ENCODE data around the gene NFKBIL1.
"Not testable (repeated sequence)": the region's sequence is repeated elsewhere in the genome, so short reads cannot be mapped to it uniquely, and the experiment has no call there.

The NFKBIL1 gene

DNA sequence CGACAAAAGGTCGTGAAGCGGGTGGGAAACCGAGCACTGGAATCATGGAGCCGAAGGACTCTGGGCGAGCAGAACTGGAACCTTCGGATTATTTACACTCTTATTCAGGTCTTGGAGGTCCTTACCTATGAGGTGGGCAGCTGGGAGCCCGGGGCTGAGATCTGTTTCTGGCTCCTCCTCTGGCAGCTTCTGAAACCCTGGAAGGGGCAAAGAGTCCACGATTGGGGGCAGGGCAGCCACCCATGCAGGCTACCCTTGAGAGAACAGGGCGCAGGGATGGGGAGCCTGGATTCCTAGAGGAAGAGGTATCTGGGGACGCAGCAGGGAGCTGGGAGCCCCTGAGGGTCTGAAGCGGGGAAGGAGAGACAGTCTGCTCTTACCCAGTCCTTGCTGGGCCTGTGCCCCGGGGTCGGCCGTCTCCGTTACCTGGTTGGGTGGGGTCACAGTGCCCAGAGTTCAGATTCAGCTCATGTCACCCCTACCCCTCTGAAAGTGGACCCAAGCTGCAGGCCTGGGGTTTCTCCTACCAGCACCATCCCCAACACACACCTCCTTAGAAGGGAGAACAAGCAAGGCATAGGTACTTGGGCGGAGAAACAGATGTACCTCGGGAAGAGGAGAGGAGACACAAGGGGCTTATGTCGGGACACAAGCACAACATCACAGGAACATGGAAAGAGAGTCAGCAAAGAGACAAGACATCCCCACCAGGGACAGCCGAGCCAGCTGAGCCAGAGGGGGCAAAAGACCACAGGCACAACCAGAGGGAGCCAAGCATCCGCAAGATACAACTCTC lies 34.2 kb downstream of the NFKBIL1 start:
- no peak for DNase-seq (ENCODE audit: low spot score)

DNA sequence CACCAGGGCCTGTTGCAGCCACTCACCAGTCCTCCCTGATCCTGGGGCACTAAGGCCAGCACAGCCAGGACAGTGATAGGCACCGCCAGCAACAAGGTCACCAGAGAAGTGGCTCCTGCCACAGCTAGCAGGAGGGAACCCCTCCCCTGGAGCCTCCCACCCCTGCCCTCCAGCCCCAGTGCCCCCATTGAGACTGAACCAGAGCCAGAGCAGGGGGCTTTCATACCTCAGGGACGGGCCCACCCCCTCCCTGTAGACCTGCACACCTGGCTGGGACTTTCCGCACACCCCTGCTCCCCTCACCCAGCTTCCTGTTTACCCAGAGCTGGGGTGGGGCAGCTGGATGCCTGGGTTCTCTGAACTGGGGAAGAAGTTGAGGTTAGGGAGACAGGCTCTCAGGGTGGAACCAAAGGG lies 34.8 kb downstream of the NFKBIL1 start, which contains the start of gene LTB:
Gene LTB (minus strand): TSS at position 195 of the 414 bp plus-strand sequence. CDS start 7 bp downstream, at position 188.
- no peak for DNase-seq (ENCODE audit: low spot score)

DNA sequence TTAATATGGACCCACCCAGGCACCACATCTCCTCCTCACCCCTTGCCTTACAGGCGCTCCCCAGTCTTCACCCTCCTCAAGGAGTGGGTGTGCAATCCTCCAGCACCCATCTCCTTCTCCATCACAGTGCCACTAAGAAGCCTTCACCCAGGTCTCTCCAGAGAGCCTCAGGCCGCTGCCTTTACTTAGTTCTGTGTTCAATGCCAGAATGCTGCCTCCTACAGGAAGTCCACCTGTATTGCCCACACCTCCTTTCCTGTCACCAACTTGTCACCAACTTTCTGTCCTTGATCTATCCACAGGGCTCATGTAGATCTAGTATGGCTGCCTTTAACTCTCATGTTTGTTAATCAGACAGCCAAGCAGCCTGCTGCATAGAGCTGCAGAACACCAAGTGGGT lies 38.1 kb downstream of the NFKBIL1 start:
- DNase-seq (ENCODE audit: low spot score), result no peak

DNA sequence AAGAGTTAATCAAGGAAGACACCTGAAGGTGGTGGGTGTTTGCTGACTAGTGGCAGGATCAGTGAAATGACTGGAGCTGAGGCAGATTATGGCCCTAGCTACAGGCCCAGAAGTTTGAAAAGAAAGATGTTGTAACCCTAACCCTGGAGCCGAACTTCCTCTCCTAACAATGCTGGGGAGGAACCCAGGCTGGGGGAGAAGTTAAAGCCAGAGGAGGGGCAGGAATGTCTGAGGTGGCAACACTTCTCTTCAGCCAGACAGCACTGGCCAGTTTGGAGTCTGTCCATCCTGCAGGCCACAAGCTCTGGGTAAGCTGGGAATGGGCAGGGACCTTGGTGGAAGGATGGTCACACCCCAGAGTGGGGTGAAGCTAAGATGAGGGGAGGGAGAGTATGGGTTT lies 38.6 kb downstream of the NFKBIL1 start, which contains the start of gene LST1:
Gene LST1 (plus strand): TSS at position 270 of the 400 bp plus-strand sequence. CDS start 1,023 bp downstream, outside the sequence.
- no peak for DNase-seq (ENCODE audit: low spot score)

DNA sequence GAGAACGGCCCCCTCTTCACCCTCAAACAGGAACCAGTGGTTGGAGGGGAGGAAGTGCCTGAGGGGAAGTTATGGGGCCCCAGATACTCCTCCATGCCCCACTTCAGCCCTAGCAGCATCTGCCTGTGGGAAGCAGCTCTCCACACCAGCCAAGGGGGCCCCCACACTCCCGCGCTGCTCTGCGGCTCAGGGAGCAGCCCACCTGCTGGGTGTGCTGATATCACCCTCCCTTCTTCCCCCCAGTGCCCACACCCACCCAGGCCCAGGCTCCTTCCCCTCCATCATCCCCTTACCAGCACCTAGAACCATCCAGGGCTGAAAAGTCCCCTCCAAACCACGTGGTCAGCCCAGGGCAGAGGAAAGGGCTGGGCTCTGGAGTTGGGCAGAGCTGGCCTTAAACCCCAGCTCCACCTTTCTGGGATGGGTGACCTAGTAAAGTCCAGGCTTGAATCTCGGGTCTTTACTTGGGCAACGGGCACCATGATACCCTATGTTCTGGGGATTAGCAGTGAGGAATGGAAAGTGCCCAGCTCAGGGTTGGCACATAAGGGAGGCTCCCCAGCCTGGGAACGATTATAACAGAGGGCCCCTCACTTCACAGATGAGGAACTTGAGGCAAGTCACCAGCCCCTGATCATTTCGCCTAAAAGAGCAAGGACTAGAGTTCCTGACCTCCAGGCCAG lies 39.3 kb downstream of the NFKBIL1 start:
- DNase-seq (ENCODE audit: low spot score), result no peak

DNA sequence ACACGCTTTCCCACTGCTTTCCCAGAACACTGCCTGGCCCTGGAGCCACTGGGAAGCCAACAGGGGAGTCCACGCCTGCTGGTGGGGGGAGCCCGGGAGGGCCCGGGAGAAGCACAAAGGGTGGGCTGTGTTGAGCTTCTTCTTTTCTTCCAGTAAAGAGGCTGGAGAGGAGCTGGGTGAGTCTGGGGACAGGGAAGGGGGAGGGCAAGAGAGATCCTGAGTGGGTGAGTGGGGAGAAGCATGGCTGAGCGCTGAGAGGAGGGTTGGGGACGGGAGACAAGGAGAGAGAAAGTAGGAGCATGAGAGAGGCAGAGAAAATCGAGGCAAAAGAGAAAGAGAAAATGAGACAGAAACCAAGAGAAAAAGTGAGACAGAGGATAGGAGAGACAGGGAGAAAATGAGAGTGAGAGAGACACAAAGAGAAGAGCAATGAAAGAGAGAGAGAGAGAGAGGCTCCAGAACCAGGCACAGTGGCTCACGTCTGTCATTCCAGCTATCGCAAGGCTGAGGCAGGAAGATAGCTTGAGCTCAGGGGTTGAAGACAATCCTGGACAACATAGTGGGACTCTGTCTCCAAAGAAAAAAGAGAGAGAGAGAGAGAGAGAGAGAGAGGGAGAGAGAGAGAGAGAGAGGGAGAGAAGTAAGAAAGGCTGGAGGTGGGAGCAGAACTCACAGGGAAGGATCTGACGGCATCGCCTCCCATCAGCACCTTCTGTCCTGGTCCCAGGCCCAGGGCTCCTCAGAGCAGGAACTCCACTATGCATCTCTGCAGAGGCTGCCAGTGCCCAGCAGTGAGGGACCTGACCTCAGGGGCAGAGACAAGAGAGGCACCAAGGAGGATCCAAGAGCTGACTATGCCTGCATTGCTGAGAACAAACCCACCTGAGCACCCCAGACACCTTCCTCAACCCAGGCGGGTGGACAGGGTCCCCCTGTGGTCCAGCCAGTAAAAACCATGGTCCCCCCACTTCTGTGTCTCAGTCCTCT lies 40.7 kb downstream of the NFKBIL1 start:
- no peak for DNase-seq (ENCODE audit: low spot score)

DNA sequence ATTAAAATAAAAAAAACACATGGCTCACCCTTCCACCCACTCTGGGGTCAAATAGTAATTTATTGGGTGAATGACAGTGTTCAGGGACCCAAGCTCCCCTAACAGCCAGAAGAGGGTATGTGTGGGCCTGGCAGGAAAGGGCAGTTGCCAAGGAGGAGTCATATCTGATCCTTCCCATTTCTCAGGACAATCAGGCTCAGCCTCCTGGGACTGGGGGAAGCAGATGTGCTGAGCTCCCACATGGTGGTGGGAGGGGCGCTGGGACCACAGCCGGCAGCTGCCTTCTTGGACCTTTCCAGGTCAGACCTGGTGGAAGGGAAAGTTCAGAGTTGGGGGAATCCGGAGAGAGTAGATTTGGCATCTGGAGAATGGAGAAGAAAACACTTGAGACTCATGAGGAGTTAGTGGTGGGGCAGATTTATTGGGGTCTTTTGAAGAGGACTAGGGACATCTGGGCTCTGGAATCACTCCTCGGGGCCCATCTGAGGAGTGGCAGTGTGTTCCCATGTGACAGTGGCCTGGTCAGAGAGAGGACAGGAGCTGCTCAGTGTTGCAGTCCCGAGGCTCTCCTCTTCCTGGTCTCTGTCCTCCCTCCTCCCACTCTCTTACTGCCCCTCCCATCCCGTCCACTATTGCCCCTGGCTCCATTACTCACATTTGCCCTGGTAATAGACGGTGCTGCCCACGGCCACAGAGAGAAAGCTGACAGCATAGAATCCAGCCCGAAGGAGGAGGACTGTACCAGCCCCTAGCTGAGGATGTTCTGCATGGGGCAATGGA lies 41.7 kb downstream of the NFKBIL1 start:
- no peak for DNase-seq (ENCODE audit: low spot score)

DNA sequence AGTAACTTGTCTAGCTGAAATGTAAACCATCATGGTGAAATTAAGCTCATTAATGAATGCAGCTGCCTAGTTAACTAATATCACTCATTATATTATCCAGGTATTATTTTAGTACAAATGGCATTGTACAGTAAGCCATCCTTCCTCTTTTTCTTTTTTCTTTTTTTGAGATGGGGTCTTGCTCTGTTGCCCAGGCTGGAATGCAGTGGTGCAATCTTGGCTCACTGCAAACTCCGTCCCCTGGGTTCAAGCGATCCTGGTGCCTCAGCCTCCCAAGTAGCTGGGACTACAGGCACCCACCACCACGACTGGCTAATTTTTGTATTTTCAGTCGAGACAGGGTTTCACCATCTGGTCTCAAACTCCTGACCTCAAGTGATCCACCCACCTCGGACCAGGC lies 43.3 kb downstream of the NFKBIL1 start:
- DNase-seq (ENCODE audit: low spot score), result not testable (repeated sequence)

DNA sequence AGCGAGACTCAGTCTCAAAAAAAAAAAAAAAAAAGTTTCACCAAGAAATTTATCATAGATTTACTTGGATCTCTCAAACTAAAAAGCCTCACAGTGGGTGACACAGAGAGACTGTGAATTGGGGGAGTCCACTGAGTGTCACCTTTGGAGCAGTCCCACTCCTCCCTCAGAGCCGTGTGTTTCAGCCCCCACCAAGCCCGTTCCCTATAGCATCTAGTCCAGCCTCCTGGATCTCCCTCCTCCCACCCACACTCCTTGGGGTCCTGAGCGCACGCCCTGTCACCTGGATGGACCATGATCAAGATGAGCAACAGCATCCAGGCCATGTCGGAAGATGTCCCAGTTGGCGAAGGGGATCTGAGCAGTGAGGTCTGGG lies 45.0 kb downstream of the NFKBIL1 start:
- no peak for DNase-seq (ENCODE audit: low spot score)

DNA sequence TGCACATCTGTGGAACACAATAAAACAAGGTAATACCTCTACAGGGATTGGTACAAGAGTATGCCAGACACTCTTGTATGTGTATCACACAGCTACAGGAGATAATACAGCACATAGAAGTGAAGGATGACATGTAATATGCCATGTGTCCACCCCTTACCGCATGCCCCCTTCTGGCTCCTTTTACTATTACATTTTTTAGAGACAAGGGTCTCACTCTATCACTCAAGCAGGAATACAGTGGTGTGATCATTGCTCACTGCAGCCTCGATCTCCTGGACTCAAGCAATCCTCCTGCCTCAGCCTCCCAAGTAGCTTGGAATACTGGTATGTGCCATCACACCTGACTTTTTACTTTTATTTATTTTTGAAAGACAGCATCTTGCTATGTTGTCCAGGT lies 49.6 kb downstream of the NFKBIL1 start:
- DNase-seq (ENCODE audit: low spot score), result no peak

DNA sequence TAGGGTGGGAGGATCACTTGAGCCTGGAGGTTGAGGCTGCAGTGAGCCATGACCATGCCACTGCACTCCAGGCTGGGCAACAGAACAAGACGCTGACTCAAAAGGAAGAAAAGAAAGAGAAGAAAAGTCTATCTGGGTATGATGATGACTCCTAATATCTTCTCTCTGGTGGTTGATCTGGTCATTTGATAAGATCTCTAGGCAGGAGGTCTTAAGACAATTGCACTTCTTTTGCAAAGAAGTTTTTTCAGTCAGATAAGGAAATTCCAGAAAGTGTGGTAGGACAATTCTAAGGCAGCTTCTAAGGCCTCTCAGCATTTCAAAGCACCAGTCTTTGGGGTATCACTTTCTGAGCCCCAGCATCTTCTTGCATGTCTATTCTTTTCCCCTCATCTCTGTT lies 59.9 kb downstream of the NFKBIL1 start:
- DNase-seq (ENCODE audit: low spot score), result no peak

Measured in left forelimb (tissue), 1 donor.